Measurements from ENCODE around the gene NRF1.
"Not testable (repeated sequence)": the region's sequence is repeated elsewhere in the genome, so short reads cannot be mapped to it uniquely, and the experiment has no call there.

NRF1 gene

GRCh38 chr7:129607471-129608120 is 3.9 kb upstream of the NRF1 start:
- DNase-seq: no peak

DNA sequence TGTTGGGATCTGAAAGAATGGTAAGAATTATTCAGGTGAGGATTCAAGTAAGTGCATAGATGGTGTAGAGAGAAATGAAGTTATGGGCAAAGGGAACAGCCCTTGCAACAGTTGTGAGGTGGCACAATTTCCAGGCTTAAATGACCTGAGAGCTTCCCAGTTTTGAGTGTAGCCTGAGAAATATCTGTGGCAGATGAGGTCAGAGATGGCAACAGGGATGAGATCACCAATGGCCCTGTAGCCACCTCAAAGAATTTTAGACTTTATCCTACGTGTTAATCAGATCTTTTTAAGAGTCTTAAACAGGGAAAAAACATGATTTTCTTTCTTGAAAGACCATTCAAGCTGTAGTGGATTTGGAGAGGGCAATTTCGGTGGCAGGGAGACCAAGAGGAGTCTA is 1.9 kb upstream of the NRF1 start:
- no peak for DNase-seq

DNA sequence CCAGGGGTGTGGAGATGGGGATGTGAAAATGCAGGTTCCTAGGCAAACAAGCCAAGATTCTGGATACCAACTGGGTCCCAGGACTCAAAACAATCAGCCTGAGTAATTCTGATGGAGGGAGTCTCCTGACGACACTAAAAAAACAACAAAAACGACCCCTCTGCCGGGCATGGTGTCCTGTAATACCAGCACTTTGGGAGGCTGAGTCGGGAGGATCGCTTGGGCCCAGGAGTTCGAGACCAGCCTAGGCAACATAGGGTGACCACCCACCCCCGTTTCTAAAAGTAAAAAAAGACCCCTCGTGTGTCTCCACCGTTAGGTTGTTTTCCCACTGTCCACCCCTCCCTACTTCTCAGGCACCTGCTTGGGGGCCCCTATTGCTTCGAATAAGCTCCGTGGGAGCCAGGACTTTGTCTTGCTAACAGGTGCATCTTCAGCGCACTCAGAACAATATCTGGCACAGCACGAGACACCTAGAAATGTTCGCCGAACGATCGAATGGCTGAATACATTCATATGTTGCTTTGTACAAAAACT is 743 bp upstream of the NRF1 start:
- DNase-seq: no peak

- DNase-seq: no peak
Observed at GRCh38 chr7:129612112-129613015, 844 bp downstream of the NRF1 start.

- DNase-seq: no peak
Observed at GRCh38 chr7:129613016-129613337, 1.5 kb downstream of the NRF1 start.

GRCh38 chr7:129615018-129615417 is 3.5 kb downstream of the NRF1 start:
- no peak for DNase-seq

GRCh38 chr7:129616530-129616929 is 5.0 kb downstream of the NRF1 start:
- DNase-seq: no peak

- no peak for DNase-seq
Observed at GRCh38 chr7:129617178-129617577, 5.7 kb downstream of the NRF1 start.

DNA sequence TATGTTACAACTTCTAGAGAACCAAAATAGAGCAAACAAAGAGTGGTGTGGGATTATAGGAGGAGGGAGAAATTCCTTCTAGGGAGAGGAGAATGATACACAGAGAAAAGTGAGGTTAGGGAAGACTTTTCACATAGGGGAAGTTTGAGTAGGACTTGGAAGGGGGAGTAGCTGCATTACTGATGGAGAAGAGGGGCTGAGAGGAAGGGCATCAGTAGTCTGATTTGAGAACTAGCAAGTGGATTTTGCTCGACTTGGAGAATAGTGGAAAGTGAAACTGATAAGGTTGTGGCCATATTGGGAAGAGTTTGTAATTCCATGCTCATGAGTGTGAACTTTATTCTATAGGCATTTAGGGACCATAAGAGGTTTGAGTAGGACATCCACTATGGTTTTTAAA is 6.1 kb downstream of the NRF1 start:
- no peak for DNase-seq

DNA sequence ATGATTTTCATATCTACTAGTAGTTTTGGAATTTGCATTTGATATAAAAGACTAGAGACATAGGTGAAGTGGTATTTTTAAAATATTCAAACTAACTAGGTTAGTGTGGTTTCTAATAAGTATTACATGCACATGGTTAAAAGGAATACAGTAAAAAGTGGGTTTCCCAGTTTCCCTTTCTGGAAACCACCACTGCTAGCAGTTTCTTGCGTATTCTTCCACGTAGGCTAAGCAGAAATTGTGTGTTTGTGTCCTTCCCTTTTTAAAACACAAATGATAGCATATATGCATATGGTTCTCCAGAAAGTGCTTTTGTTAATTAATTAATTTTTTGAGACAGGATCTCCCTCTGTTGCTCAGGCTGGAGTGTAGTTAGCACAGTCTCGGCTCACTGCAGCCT is 15.4 kb downstream of the NRF1 start:
- no peak for DNase-seq

GRCh38 chr7:129630341-129630740 is 18.8 kb downstream of the NRF1 start:
- DNase-seq: no peak

DNA sequence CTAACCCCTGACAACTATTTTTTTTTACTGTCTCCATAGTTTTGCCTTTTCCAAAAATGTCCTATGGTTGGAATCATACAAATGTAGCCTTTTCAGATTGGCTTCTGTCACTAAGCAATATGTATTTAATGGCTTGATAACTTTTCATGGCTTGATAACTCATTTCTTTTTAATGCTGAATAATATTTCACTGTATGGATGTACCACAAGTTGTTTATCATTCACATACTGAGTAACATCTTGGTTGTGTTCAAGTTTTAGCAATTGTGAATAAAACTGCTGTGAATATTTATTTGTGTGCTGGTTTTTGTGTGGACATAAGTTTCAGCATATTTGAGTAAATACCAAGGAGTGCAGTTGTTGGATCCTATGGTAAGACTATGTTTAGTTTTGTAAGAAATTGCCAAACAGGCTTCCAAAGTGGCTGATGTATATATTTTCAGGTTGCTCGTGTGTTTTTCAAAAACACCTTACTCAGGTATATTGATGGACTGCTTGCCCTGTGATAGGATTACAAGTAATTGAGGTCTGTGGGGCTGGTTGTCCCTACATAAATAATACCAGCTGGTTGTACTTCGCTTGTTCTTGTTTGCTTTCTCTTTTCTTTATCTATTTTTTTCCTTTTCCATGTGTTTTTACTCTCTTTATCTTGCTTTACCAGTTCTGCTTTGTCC is 23.0 kb downstream of the NRF1 start:
- no peak for DNase-seq

GRCh38 chr7:129635300-129636029 is 23.9 kb downstream of the NRF1 start:
- peak in 1 of 2 experiments; percentile 26 for DNase-seq

GRCh38 chr7:129636030-129636550 is 24.6 kb downstream of the NRF1 start:
- DNase-seq: not testable (repeated sequence)

DNA sequence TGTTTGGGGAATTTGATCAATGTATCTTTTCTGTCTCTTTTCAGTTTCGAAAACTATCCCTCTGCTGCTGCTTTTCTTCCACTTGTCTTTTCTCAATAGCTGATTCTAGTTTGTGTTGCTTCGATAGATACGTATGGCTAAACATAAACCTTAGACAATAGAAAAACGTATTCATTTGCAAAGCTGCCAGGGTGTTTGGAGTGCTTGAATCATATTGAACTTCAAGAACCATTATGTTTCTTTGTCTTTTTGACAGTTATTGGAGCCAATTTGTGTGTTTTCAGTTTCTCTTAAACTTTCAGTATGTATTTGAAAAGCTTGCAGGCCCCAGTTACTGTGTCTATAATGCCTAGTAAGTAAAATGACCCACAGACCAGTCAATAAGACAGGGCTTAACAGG is 25.1 kb downstream of the NRF1 start:
- DNase-seq: no peak

- no peak for DNase-seq
Observed at GRCh38 chr7:129640400-129640799, 28.9 kb downstream of the NRF1 start.

- no peak for DNase-seq
Observed at GRCh38 chr7:129642871-129643549, 31.5 kb downstream of the NRF1 start.

- DNase-seq: no peak
Observed at GRCh38 chr7:129643550-129644170, 32.1 kb downstream of the NRF1 start.

DNA sequence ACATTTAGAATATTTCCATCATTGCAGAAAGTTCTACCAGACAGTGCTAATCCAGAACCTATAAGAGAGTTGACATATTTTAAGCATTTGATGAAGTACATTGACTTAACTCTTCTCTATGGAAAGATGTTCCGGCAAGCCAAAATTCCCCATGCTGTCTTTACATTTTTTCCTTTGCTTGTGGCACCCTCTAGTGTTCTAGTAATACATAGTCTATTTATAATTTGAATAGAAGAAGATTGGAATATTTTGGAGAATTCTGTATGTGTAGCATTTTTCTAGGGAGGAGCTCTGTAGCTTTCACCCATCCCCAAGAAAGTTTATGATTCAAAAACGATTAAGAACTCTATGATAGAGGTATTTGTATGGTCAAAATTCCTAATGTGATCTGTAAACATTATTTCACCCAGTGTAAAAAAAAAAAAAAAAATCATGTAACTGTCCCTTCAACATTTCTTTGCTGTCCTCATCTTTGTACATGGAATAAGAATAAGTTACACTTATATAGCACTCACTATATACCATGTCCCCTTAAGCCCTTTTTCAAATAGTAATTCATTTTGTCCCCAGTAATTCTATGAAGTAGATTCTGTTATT is 33.2 kb downstream of the NRF1 start:
- peak in 1 of 2 experiments; percentile 15 for DNase-seq

- DNase-seq: no peak
Observed at GRCh38 chr7:129646369-129647021, 35.0 kb downstream of the NRF1 start.
